HCT116 (cell line): ENCODE measurements around the gene GALNT18. TPM values are rescaled to one million over a fixed set of nuclear protein-coding genes. Genes with fewer than 3 reads are reported as not detected.

Experiments
- ATAC-seq: fragments of 200-7000 bp; cut with Tn5 transposase; 2 replicates; pipeline ENCODE4 v1.9.1; 2020; ENCODE audit warnings: mild to moderate bottlenecking, moderate library complexity
- BruUV-seq: library from RNA; stranded (reverse); fragments of 400-500 nt; replicated peaks from 2 replicates; lab custom pipeline; 2021; lab: Mats Ljungman, UMichigan
- CTCF ChIA-PET: fragments of 300-600 bp; sonication (Branson Sonifier 250); formaldehyde crosslinking; loops from one replicate; lab custom pipeline; 2021; ENCODE audit warnings: antibody characterized with exemption; lab: Charles Lee
- POLR2A ChIA-PET: fragments of 300-600, 350-600 bp; sonication (Branson Sonifier 250); formaldehyde crosslinking; loops from one replicate; lab custom pipeline; 2021; ENCODE audit warnings: antibody characterized with exemption; lab: Charles Lee
- RAD21 ChIA-PET, 2 experiments: fragments of 300-600 bp; sonication (Branson Sonifier 250); formaldehyde crosslinking; loops; one replicate each; lab custom pipeline; 2023; ENCODE audit warnings: low total read pairs in 2 of 2; ENCODE audit not compliant: uncharacterized antibody in 2 of 2, unreplicated experiment in 2 of 2, low non-redundant PET in 1 of 2; lab: Charles Lee
- DNase-seq: peaks from one replicate; pipeline ENCODE4 v3.0.0-alpha.2; 2010; ENCODE audit warnings: low read depth, low spot score
- H2AFZ ChIP-seq: fragments of 200-600 bp; shearing (Covaris generic), sonication (generic); 2 replicates; pipeline ENCODE4 v1.6.1; 2017; ENCODE audit warnings: low read depth, mixed run types, mixed read lengths, antibody characterized with exemption, low read length; ENCODE audit not compliant: poor library complexity, severe bottlenecking
- H3K27ac ChIP-seq: 2 replicates; pipeline ENCODE4 v1.5.1; 2012; ENCODE audit warnings: low read depth, low read length
- H3K27me3 ChIP-seq: fragments of 200-600 bp; sonication (generic); 2 replicates; pipeline ENCODE4 v1.6.1; 2016; ENCODE audit warnings: mixed run types, low read length, mixed read lengths; ENCODE audit not compliant: insufficient read depth
- H3K36me3 ChIP-seq, 2 experiments: fragments of 200-500 bp in 1 of 2; fragments of 200-600 bp in 1 of 2; sonication (Bioruptor generic) in 1 of 2; sonication (generic) in 1 of 2; 2 replicates each; pipeline versions ENCODE4 v1.5.1 to v1.6.1; 2014 to 2016; ENCODE audit warnings: low read length in 2 of 2, inconsistent platforms in 1 of 2, mixed read lengths in 1 of 2, mixed run types in 1 of 2; ENCODE audit not compliant: insufficient read depth in 2 of 2, control insufficient read depth in 1 of 2
- H3K4me1 ChIP-seq, 2 experiments: fragments of 200-600 bp in 1 of 2; sonication (generic) in 1 of 2; 2 replicates each; pipeline versions ENCODE4 v1.5.1 to v1.6.1; 2012 to 2017; ENCODE audit warnings: low read length in 2 of 2, inconsistent platforms in 1 of 2, mild to moderate bottlenecking in 1 of 2, mixed read lengths in 1 of 2, mixed run types in 1 of 2, moderate library complexity in 1 of 2; ENCODE audit not compliant: insufficient read depth in 2 of 2, control insufficient read depth in 1 of 2
- H3K4me2 ChIP-seq: fragments of 200-600 bp; sonication (generic); 2 replicates; pipeline ENCODE4 v1.6.1; 2017; ENCODE audit warnings: mixed run types, low read length, mixed read lengths
- H3K4me3 ChIP-seq, 2 experiments: fragments of 200-600 bp in 1 of 2; sonication (generic) in 1 of 2; replicated peaks in 1 of 2; 2 replicates each; pipeline ENCODE4 v1.5.1; 2011 to 2016; ENCODE audit warnings: low read length in 2 of 2, control low read depth in 1 of 2, low read depth in 1 of 2, mild to moderate bottlenecking in 1 of 2, mixed read lengths in 1 of 2, mixed run types in 1 of 2
- H3K79me2 ChIP-seq: fragments of 200-600 bp; sonication (generic); 2 replicates; pipeline ENCODE4 v1.6.1; 2017; ENCODE audit warnings: mild to moderate bottlenecking, mixed run types, low read length, moderate library complexity, mixed read lengths; ENCODE audit not compliant: insufficient read depth
- H3K9ac ChIP-seq: fragments of 200-600 bp; sonication (generic); 2 replicates; pipeline ENCODE4 v1.6.1; 2016; ENCODE audit warnings: low read length, mixed read lengths
- H3K9me2 ChIP-seq: fragments of 200-600 bp; sonication (generic), shearing (Covaris generic); 2 replicates; pipeline ENCODE4 v1.6.1; 2017; ENCODE audit warnings: mixed run types, mild to moderate bottlenecking, moderate library complexity; ENCODE audit not compliant: insufficient read depth
- H3K9me3 ChIP-seq, 2 experiments: fragments of 200-500 bp in 1 of 2; fragments of 200-600 bp in 1 of 2; sonication (Bioruptor generic) in 1 of 2; sonication (generic) in 1 of 2; 2 replicates each; pipeline ENCODE4 v1.6.1; 2014 to 2017; ENCODE audit warnings: low read length in 2 of 2, mixed read lengths in 2 of 2, inconsistent platforms in 1 of 2, low read depth in 1 of 2, mild to moderate bottlenecking in 1 of 2, mixed run types in 1 of 2, moderate library complexity in 1 of 2; ENCODE audit not compliant: control insufficient read depth in 1 of 2, insufficient read depth in 1 of 2
- H4K20me1 ChIP-seq: fragments of 200-600 bp; sonication (generic), shearing (Covaris generic); 2 replicates; pipeline ENCODE4 v1.6.1; 2017; ENCODE audit warnings: mixed run types, mild to moderate bottlenecking, moderate library complexity; ENCODE audit not compliant: insufficient read depth
- CBX3 ChIP-seq: IDR thresholded peaks from 2 replicates; pipeline ENCODE4 v1.6.1; 2012; ENCODE audit warnings: low read depth
- CEBPB ChIP-seq: IDR thresholded peaks from 2 replicates; pipeline ENCODE4 v1.6.1; 2012; ENCODE audit warnings: low read depth
- ELF1 ChIP-seq: IDR thresholded peaks from 2 replicates; pipeline ENCODE4 v1.6.1; 2012; ENCODE audit warnings: low read depth, borderline replicate concordance
- EZH2 ChIP-seq: fragments of 200-600 bp; sonication (generic); IDR thresholded peaks from 2 replicates; pipeline ENCODE4 v1.6.1; 2017; ENCODE audit warnings: antibody characterized with exemption, mixed run types
- EZH2phosphoT487 ChIP-seq: fragments of 200-600 bp; IDR thresholded peaks from 2 replicates; pipeline ENCODE4 v1.6.1; 2018; ENCODE audit warnings: antibody characterized with exemption, borderline replicate concordance
- FOSL1 ChIP-seq: IDR thresholded peaks from 2 replicates; pipeline ENCODE4 v1.6.1; 2012; ENCODE audit warnings: low read depth
- JUND ChIP-seq: IDR thresholded peaks from 2 replicates; pipeline ENCODE4 v1.6.1; 2012
- POLR2A ChIP-seq: IDR thresholded peaks from 2 replicates; pipeline ENCODE4 v1.7.0; 2011; ENCODE audit warnings: borderline replicate concordance; ENCODE audit not compliant: insufficient read depth, insufficient read length; ENCODE audit errors: extremely low read depth
- RAD21 ChIP-seq: IDR thresholded peaks from 2 replicates; pipeline ENCODE4 v1.6.1; 2012; ENCODE audit warnings: low read depth, mild to moderate bottlenecking
- SRF ChIP-seq: IDR thresholded peaks from 2 replicates; pipeline ENCODE4 v1.6.1; 2012; ENCODE audit warnings: low read depth
- TCF7L2 ChIP-seq: IDR thresholded peaks from 2 replicates; pipeline ENCODE4 v1.7.0; 2011; ENCODE audit warnings: borderline replicate concordance, inconsistent platforms; ENCODE audit not compliant: insufficient read depth, insufficient read length; ENCODE audit errors: extremely low read depth
- YY1 ChIP-seq: IDR thresholded peaks from 2 replicates; pipeline ENCODE4 v1.6.1; 2011; ENCODE audit warnings: low read length, low read depth, moderate library complexity, mild to moderate bottlenecking; ENCODE audit not compliant: insufficient replicate concordance; ENCODE audit errors: extremely low read depth
- ZFX ChIP-seq: fragments of 450-650 bp; IDR thresholded peaks from 2 replicates; pipeline ENCODE4 v1.6.1; 2017
- intact Hi-C: fragments of 100-400 bp; cut with micrococcal nuclease; formaldehyde crosslinking; loops from 2 replicates; pipeline ENCODE4 v1.10.0; 2022
- total RNA-seq: library from RNA; stranded (reverse); gene quantifications from one replicate; pipeline ENCODE4 v1.2.1, GENCODE V29; 2021; ENCODE audit not compliant: unreplicated experiment
- TF ChIP-seq, protein P1 (sequence below): IDR thresholded peaks from 2 replicates; pipeline ENCODE4 v1.6.1; 2012; ENCODE audit warnings: low read depth
- TF ChIP-seq, protein P2 (sequence below): IDR thresholded peaks from 2 replicates; pipeline ENCODE4 v1.6.1; 2012

The GALNT18 gene
- total RNA-seq, 1 experiment from 2014 or later = 19.9 TPM

DNA sequence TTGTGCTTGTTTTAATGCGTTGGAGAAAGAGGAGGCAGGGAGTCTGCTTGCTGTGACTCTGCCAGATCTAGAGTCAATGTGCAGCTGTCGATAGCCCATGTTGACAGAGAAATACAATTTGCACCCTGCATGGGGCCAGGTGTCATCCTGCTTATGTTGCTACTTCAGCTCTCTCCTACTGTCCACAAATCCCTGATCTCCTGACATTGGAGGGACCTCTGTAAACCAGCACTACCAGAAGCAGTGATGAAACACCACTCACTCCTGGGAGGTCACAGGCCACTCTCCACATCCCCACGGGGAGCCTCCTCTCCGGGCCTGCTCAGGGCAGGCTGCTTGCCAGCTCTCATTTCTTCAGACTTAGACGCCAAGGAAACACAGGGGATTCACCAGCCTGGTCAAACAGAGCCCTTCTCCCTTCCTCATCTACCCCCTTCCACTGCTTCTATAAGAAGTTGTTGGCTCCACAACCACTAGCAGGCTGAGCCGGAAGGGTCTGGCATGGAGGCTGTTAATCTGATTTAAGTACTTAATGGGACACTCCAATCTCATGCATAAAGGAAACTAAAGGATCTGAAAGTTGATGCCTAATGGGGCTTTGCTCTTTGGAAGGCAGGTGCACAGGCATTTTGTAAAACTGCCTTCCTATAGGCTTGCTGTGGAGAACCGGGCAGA, 238.8 kb downstream of the GALNT18 start:
- no peak overlapping the region for H2AFZ ChIP-seq
- H3K4me2 ChIP-seq = no peak overlapping the region
- no peak for ATAC-seq
- no TSS peak for BruUV-seq
- no peaks in the 10 kb centered on the region for H3K79me2 ChIP-seq
- no peaks in the 10 kb centered on the region for H3K27me3 ChIP-seq
- no peaks in the 10 kb centered on the region for H3K4me1 ChIP-seq
- no peak overlapping the region for H3K4me3 ChIP-seq
- ChIA-PET RAD21 (no interaction called here), POLR2A (no interaction called here), CTCF (no interaction called here)
- no peak overlapping the region for H3K9ac ChIP-seq
- TF ChIP-seq ELF1 (no peak), JUND (no peak), CEBPB (no peak), CBX3 (no peak)
- no peaks in the 10 kb centered on the region for H3K36me3 ChIP-seq
- H4K20me1 ChIP-seq = no peaks in the 10 kb centered on the region
- H3K9me2 ChIP-seq = no peaks in the 10 kb centered on the region
- intact Hi-C loops = no loop called here
- H3K9me3 ChIP-seq = no peaks in the 10 kb centered on the region
- H3K27ac ChIP-seq = no peak overlapping the region
- no peak for DNase-seq

DNA sequence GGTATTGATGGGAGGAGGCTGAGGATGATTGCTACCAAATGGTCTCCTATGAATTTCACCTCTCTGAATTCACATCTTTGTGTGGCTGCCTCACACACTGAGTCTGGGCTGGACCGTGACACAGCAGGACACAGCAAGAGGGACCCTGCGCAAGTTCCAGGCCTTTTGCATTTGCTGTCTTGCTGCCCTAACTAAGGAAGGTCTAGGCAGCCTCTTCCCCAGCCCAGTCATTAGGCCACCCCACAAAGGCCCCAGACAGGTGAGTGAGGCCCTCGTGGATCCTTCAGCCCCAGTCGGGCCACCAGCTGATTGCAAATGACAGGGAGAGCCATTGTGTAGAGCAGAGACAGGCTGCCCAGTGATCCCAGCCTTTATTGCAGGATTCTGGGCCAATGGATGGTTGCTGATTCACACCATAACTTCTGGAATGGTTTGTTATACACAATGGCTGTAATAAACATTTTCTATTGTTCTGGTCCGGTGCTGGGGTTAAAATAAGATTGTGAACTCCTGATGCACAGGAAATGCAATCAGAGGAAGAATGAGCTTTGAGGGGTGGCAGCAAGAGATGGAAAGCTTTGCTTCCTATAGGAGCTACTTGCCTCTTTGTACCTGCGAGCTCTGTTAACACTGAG, 240.2 kb downstream of the GALNT18 start:
- intact Hi-C loops = no loop called here
- H3K79me2 ChIP-seq = no peaks in the 10 kb centered on the region
- DNase-seq (no peak), ATAC-seq (no peak)
- POLR2A ChIA-PET = no interaction called here
- CTCF ChIA-PET = no interaction called here
- no peak overlapping the region for H3K4me2 ChIP-seq
- H3K9ac ChIP-seq = no peak overlapping the region
- no peaks in the 10 kb centered on the region for H3K9me3 ChIP-seq
- H3K27ac ChIP-seq = no peak overlapping the region
- no peaks in the 10 kb centered on the region for H3K9me2 ChIP-seq
- no peaks in the 10 kb centered on the region for H3K27me3 ChIP-seq
- H3K36me3 ChIP-seq = no peaks in the 10 kb centered on the region
- TF ChIP-seq YY1 (no peak), ZFX (no peak), TCF7L2 (no peak), SRF (no peak), POLR2A (no peak), RAD21 (no peak), CBX3 (no peak), FOSL1 (no peak), EZH2 (no peak), EZH2phosphoT487 (no peak)
- TF ChIP-seq, protein P1, sequence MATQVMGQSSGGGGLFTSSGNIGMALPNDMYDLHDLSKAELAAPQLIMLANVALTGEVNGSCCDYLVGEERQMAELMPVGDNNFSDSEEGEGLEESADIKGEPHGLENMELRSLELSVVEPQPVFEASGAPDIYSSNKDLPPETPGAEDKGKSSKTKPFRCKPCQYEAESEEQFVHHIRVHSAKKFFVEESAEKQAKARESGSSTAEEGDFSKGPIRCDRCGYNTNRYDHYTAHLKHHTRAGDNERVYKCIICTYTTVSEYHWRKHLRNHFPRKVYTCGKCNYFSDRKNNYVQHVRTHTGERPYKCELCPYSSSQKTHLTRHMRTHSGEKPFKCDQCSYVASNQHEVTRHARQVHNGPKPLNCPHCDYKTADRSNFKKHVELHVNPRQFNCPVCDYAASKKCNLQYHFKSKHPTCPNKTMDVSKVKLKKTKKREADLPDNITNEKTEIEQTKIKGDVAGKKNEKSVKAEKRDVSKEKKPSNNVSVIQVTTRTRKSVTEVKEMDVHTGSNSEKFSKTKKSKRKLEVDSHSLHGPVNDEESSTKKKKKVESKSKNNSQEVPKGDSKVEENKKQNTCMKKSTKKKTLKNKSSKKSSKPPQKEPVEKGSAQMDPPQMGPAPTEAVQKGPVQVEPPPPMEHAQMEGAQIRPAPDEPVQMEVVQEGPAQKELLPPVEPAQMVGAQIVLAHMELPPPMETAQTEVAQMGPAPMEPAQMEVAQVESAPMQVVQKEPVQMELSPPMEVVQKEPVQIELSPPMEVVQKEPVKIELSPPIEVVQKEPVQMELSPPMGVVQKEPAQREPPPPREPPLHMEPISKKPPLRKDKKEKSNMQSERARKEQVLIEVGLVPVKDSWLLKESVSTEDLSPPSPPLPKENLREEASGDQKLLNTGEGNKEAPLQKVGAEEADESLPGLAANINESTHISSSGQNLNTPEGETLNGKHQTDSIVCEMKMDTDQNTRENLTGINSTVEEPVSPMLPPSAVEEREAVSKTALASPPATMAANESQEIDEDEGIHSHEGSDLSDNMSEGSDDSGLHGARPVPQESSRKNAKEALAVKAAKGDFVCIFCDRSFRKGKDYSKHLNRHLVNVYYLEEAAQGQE = no peak
- TF ChIP-seq, protein P2, sequence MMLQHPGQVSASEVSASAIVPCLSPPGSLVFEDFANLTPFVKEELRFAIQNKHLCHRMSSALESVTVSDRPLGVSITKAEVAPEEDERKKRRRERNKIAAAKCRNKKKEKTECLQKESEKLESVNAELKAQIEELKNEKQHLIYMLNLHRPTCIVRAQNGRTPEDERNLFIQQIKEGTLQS = no peak
- no peaks in the 10 kb centered on the region for H4K20me1 ChIP-seq
- RAD21 ChIA-PET = interaction anchor here in 1 of 2 experiments (0.7 kb wide), 1 partner anchor 239 kb away, joined by 3 read pairs; no protein-coding TSS in a partner anchor
- no peaks in the 10 kb centered on the region for H3K4me1 ChIP-seq
- H2AFZ ChIP-seq = no peak overlapping the region
- no peak overlapping the region for H3K4me3 ChIP-seq
- no TSS peak for BruUV-seq
